Motor neuron (in vitro differentiated cells): ENCODE data around the gene KRT17. TPM values are rescaled to one million over a fixed set of nuclear protein-coding genes. Genes with fewer than 3 reads are reported as not detected.
"Not testable (repeated sequence)": the region's sequence is repeated elsewhere in the genome, so short reads cannot be mapped to it uniquely, and the experiment has no call there.

Source experiments
- ATAC-seq, 8 experiments: fragments of 200-7000 bp; cut with Tn5 transposase; replicated peaks in 6 of 8; 2 replicates each; pipeline ENCODE4 v1.8.0; 2021; ENCODE audit warnings: mild to moderate bottlenecking in 8 of 8, moderate library complexity in 8 of 8
- H3K27ac ChIP-seq, 2 donors: fragments of 250-450 bp; sonication (Bioruptor Pico); 2 replicates each; pipeline ENCODE4 v1.9.0; 2021; ENCODE audit warnings: antibody characterized with exemption in 2 of 2, mild to moderate bottlenecking in 2 of 2, moderate library complexity in 1 of 2
- H3K4me1 ChIP-seq, 2 donors: fragments of 250-450 bp; sonication (Bioruptor Pico); replicated peaks in 1 of 2; 2 replicates each; pipeline ENCODE4 v1.6.1; 2021; ENCODE audit warnings: antibody characterized with exemption in 2 of 2, mild to moderate bottlenecking in 2 of 2, moderate library complexity in 1 of 2
- H3K4me3 ChIP-seq, 5 donors: fragments of 250-450 bp; sonication (Bioruptor Pico); 2 replicates each; pipeline ENCODE4 v1.9.0; 2021; ENCODE audit warnings: antibody characterized with exemption in 5 of 5, mild to moderate bottlenecking in 5 of 5, moderate library complexity in 4 of 5
- WGBS, 10 experiments: fragments of 450-650 bp; shearing (Covaris generic); methylation state at CpG; one replicate each; pipeline ENCODE4 v1.0.0; 2022; 5-methylcytosine and 5-hydroxymethylcytosine counted together
- in situ Hi-C, 9 experiments: fragments of 400-800 bp; cut with MboI; loops; one replicate each; pipeline ENCODE4 v1.15.0; 2021; ENCODE audit warnings: low sequenced_read_pairs in 9 of 9, low pct_unique_long_range_greater_than_20kb in 2 of 9; ENCODE audit not compliant: unreplicated experiment in 9 of 9
- total RNA-seq, 8 experiments: library from RNA; unstranded; fragments of 300-600 nt; gene quantifications; 2 replicates each; pipeline versions ENCODE4 v1.2.3 to v1.2.4, GENCODE V29; 2022

The KRT17 gene
- total RNA-seq, 8 experiments from 2014 or later = 0.17 to 18.1 (median 5.8) TPM; not detected in 2

GRCh38 chr17:41651625-41652460 is 27.5 kb upstream of the KRT17 start:
- WGBS, 10 experiments = 58 to 100% (median 93%) methylated on average over 1 to 4 of the region's 13 CpGs; no CpG with 5 or more reads in 2 of the 10 experiments
- in situ Hi-C loops = loop anchor here (10.0 to 25.0 kb wide), 6 partner anchors 90 to 1040 kb away; partner anchors contain the start of genes KRT10 (in 3 of the 9), KRT9 (in 2 of the 9) and KRT12 (in 1 of the 9)
- peak in 1 of 8 experiments; percentile 1 for ATAC-seq

GRCh38 chr17:41650794-41651624 is 26.6 kb upstream of the KRT17 start:
- peaks cover 9 to 11% of the 10 kb centered on the region in 2 donors for H3K4me1 ChIP-seq
- H3K27ac ChIP-seq = no peak overlapping the region
- no CpG with 5 or more reads among the region's 15 CpGs for WGBS, 10 experiments
- no peak for ATAC-seq
- in situ Hi-C loops = loop anchor here (10.0 to 25.0 kb wide), 6 partner anchors 89 to 1039 kb away; partner anchors contain the start of genes KRT10 (in 3 of the 9), KRT9 (in 2 of the 9) and KRT12 (in 1 of the 9)
- no peak overlapping the region for H3K4me3 ChIP-seq

More at GRCh38 chr17:41651625-41652460, 27.5 kb upstream of the KRT17 start:
- Histone ChIP-seq H3K27ac (no peak overlapping the region), H3K4me3 (no peak overlapping the region), H3K4me1 (peaks cover 10 to 13% of the 10 kb centered on the region in 2 donors)

GRCh38 chr17:41649923-41650519 is 25.6 kb upstream of the KRT17 start:
- H3K27ac ChIP-seq = no peak overlapping the region
- in situ Hi-C loops = loop anchor here (10.0 to 25.0 kb wide), 7 partner anchors 88 to 1038 kb away; partner anchors contain the start of genes KRT10 (in 3 of the 9), KRT9 (in 2 of the 9) and KRT12 (in 1 of the 9)
- H3K4me3 ChIP-seq = no peak overlapping the region
- ATAC-seq = no peak
- H3K4me1 ChIP-seq = peaks cover 0 to 1% of the 10 kb centered on the region in 2 donors
- 75 to 100% (median 94%) methylated on average over 2 to 9 of the region's 10 CpGs; no CpG with 5 or more reads in 2 of the 10 experiments for WGBS, 10 experiments

- 0 to 52% (median 18%) methylated on average over 2 to 14 of the region's 39 CpGs; no CpG with 5 or more reads in 1 of the 10 experiments for WGBS, 10 experiments
- H3K4me1 ChIP-seq = no peaks in the 10 kb centered on the region
- in situ Hi-C loops = loop anchor here in 1 of 9 experiments (10.0 kb wide), 1 partner anchor 94 kb away; no protein-coding TSS in a partner anchor
- no peak overlapping the region for H3K27ac ChIP-seq
- peak; percentile 77 to 90 (median 80) for ATAC-seq
- peak overlapping the region in 2 of 5 donors; percentile 3 to 15 for H3K4me3 ChIP-seq
Measured at GRCh38 chr17:41648411-41649195, 24.2 kb upstream of the KRT17 start.

- WGBS, 10 experiments = 1 to 23% (median 12%) methylated on average over 2 to 12 of the region's 22 CpGs; no CpG with 5 or more reads in 6 of the 10 experiments
- Histone ChIP-seq H3K4me1 (no peaks in the 10 kb centered on the region), H3K4me3 (peak overlapping the region in 2 of 5 donors; percentile 3 to 10), H3K27ac (no peak overlapping the region)
- ATAC-seq = peak; percentile 68 to 84 (median 80)
- in situ Hi-C loops = loop anchor here in 1 of 9 experiments (10.0 kb wide), 1 partner anchor 93 kb away; no protein-coding TSS in a partner anchor
Measured at GRCh38 chr17:41647940-41648410, 23.6 kb upstream of the KRT17 start.

GRCh38 chr17:41647038-41647813 is 22.9 kb upstream of the KRT17 start:
- in situ Hi-C loops = loop anchor here in 1 of 9 experiments (10.0 kb wide), 1 partner anchor 92 kb away; no protein-coding TSS in a partner anchor
- Histone ChIP-seq H3K4me3 (no peak overlapping the region), H3K27ac (no peak overlapping the region), H3K4me1 (no peaks in the 10 kb centered on the region)
- ATAC-seq = no peak
- 74 to 100% (median 93%) methylated on average over 2 to 12 of the region's 15 CpGs for WGBS, 10 experiments

- in situ Hi-C loops = loop anchor here in 1 of 9 experiments (10.0 kb wide), 1 partner anchor 88 kb away; no protein-coding TSS in a partner anchor
- 60 to 89% (median 80%) methylated on average over 1 to 9 of the region's 13 CpGs; no CpG with 5 or more reads in 1 of the 10 experiments for WGBS, 10 experiments
Measured at GRCh38 chr17:41642252-41643156, 18.1 kb upstream of the KRT17 start.

GRCh38 chr17:41640596-41640995 is 16.2 kb upstream of the KRT17 start:
- not testable (repeated sequence) for H3K4me1 ChIP-seq, H3K27ac ChIP-seq, ATAC-seq, H3K4me3 ChIP-seq
- WGBS, 10 experiments = 40 to 100% (median 100%) methylated on average over 1 to 3 of the region's 5 CpGs; no CpG with 5 or more reads in 5 of the 10 experiments
- in situ Hi-C loops = loop anchor here in 1 of 9 experiments (10.0 kb wide), 1 partner anchor 86 kb away; no protein-coding TSS in a partner anchor

More at GRCh38 chr17:41642252-41643156, 18.1 kb upstream of the KRT17 start:
- no peaks in the 10 kb centered on the region for H3K4me1 ChIP-seq
- ATAC-seq = no peak
- H3K27ac ChIP-seq = no peak overlapping the region
- no peak overlapping the region for H3K4me3 ChIP-seq

- 20 to 100% (median 90%) methylated on average over 1 to 5 of the region's 7 CpGs; no CpG with 5 or more reads in 3 of the 10 experiments for WGBS, 10 experiments
- no peak for ATAC-seq
- in situ Hi-C loops = loop anchor here in 1 of 9 experiments (10.0 kb wide), 1 partner anchor 85 kb away; no protein-coding TSS in a partner anchor
- Histone ChIP-seq H3K4me3 (no peak overlapping the region), H3K27ac (no peak overlapping the region), H3K4me1 (no peaks in the 10 kb centered on the region)
Measured at GRCh38 chr17:41639492-41640473, 15.4 kb upstream of the KRT17 start.
